K562 (cell line): ENCODE results near the gene FADS6. TPM values are rescaled to one million over a fixed set of nuclear protein-coding genes. Genes with fewer than 3 reads are reported as not detected.

Experiments
- ARID2 ChIP-seq: fragments of 450-650 bp; IDR thresholded peaks from 2 replicates; pipeline ENCODE4 v1.6.1; 2017; ENCODE audit warnings: antibody characterized with exemption, mild to moderate bottlenecking
- DEAF1 ChIP-seq: fragments of 450-650 bp; formaldehyde crosslinking; IDR thresholded peaks from 2 replicates; pipeline ENCODE4 v1.4.0; 2020; ENCODE audit warnings: mild to moderate bottlenecking, moderate library complexity
- EWSR1 ChIP-seq: fragments of 450-650 bp; IDR thresholded peaks from 2 replicates; pipeline ENCODE4 v1.6.1; 2018; ENCODE audit warnings: borderline replicate concordance, mild to moderate bottlenecking, low read depth, moderate library complexity; ENCODE audit not compliant: partially characterized antibody
- FIP1L1 ChIP-seq: fragments of 200-400 bp; formaldehyde crosslinking; IDR thresholded peaks from 2 replicates; pipeline ENCODE4 v1.6.1; 2018; ENCODE audit warnings: mild to moderate bottlenecking, low read depth, low read length; ENCODE audit not compliant: poor library complexity, severe bottlenecking
- GTF2E2 ChIP-seq: fragments of 200-800 bp; sonication (Bioruptor generic); IDR thresholded peaks from 2 replicates; pipeline ENCODE4 v1.6.1; 2016; ENCODE audit warnings: missing genetic modification characterization, missing compliant biosample characterization
- HNRNPLL ChIP-seq: fragments of 200-400 bp; formaldehyde crosslinking; IDR thresholded peaks from 2 replicates; pipeline ENCODE4 v1.6.1; 2017; ENCODE audit warnings: low read length, low read depth, mild to moderate bottlenecking; ENCODE audit not compliant: poor library complexity, severe bottlenecking
- JUN ChIP-seq, 2 experiments: sonication (generic) in 1 of 2; formaldehyde crosslinking in 1 of 2; IDR thresholded peaks; 2 replicates each; pipeline versions ENCODE4 v1.6.1 to v1.8.0; 2012 to 2022; ENCODE audit warnings: borderline replicate concordance in 2 of 2, mild to moderate bottlenecking in 2 of 2, improper control_type of control experiment in 1 of 2, low read depth in 1 of 2, low read length in 1 of 2, missing genetic modification reagents in 1 of 2
- KLF1 ChIP-seq: fragments of 450-650 bp; IDR thresholded peaks from 2 replicates; pipeline ENCODE4 v1.6.1; 2016; ENCODE audit warnings: missing genetic modification characterization, missing compliant biosample characterization
- MTA3 ChIP-seq: fragments of 450-650 bp; formaldehyde crosslinking; IDR thresholded peaks from 2 replicates; pipeline ENCODE4 v1.6.1; 2017; ENCODE audit warnings: mild to moderate bottlenecking, borderline replicate concordance
- POLR3G ChIP-seq: IDR thresholded peaks from 2 replicates; pipeline ENCODE4 v1.6.1; 2011; ENCODE audit not compliant: insufficient read length, insufficient replicate concordance; ENCODE audit errors: extremely low read depth
- SAFB ChIP-seq: fragments of 200-400 bp; formaldehyde crosslinking; IDR thresholded peaks from 2 replicates; pipeline ENCODE4 v1.6.1; 2017; ENCODE audit warnings: low read depth, low read length, borderline replicate concordance
- SAP30 ChIP-seq: fragments of 200-600 bp; sonication (generic); IDR thresholded peaks from 2 replicates; pipeline ENCODE4 v1.6.1; 2012; ENCODE audit warnings: borderline replicate concordance, low read depth, mild to moderate bottlenecking, moderate library complexity, low read length, control low read depth, inconsistent platforms; ENCODE audit not compliant: insufficient read depth, poor library complexity, severe bottlenecking
- SNIP1 ChIP-seq: fragments of 450-650 bp; IDR thresholded peaks from 2 replicates; pipeline ENCODE4 v1.7.1; 2017; ENCODE audit warnings: low read depth, mild to moderate bottlenecking
- TCF3 ChIP-seq: sonication (generic); formaldehyde crosslinking; IDR thresholded peaks from 2 replicates; pipeline ENCODE4 v1.4.0; 2020; ENCODE audit warnings: mild to moderate bottlenecking, missing genetic modification reagents
- WHSC1 ChIP-seq: IDR thresholded peaks from one replicate; pipeline ENCODE4 v1.6.1; 2012; ENCODE audit warnings: low read length, control low read depth, inconsistent platforms
- ZNF780A ChIP-seq: fragments of 250-450 bp; sonication (Bioruptor Pico); IDR thresholded peaks from 2 replicates; pipeline ENCODE4 v1.5.0; 2021; ENCODE audit warnings: mild to moderate bottlenecking
- polyA plus RNA-seq, 8 experiments: library from polyadenylated mRNA; depleted of rRNA in 4 of 8; stranded (reverse) in 5 of 8; unstranded in 3 of 8; fragments of >200 nt; fragmentation: Nextera tagmentation in 2 of 8; fragmentation: Illumina TruSeq in 1 of 8; extraction: Ambion mirVana in 2 of 8; extraction: Trizol in 1 of 8; gene quantifications; 2 replicates each; pipeline versions ENCODE4 v1.2.1 to v1.2.3, GENCODE V29; 2011 to 2014; ENCODE audit warnings: inconsistent platforms in 1 of 8, missing spikeins in 1 of 8
- total RNA-seq, 7 experiments: library from RNA; depleted of rRNA in 6 of 7; stranded (reverse); fragments of >200 nt in 6 of 7; fragmentation: Illumina TruSeq in 2 of 7; extraction: Trizol in 2 of 7; gene quantifications; 2 replicates each; pipeline versions ENCODE4 v1.2.1 to v1.2.3, GENCODE V29; 2011 to 2021; ENCODE audit warnings: low replicate concordance in 1 of 7
- TF ChIP-seq, protein P1 (sequence below): sonication (generic); formaldehyde crosslinking; IDR thresholded peaks from 2 replicates; pipeline ENCODE4 v1.8.0; 2023; ENCODE audit warnings: missing genetic modification reagents, mild to moderate bottlenecking, borderline replicate concordance

FADS6 gene
- total and polyA plus RNA-seq, 9 of the 15 experiments (the other 6 are each of a cell fraction or from before 2014, with no cell fraction given): 0.18 to 0.22 TPM; not detected in 7

GRCh38 chr17:74873037-74873873, 20.2 kb downstream of the FADS6 start (continued):
- TF ChIP-seq WHSC1 (no peak), GTF2E2 (peak; percentile 97), SAP30 (no peak), ZNF780A (CRISPR knock-in tag) (no peak), JUN (IDR thresholded peaks at IDR 0.05; ENCODE audit: borderline replicate concordance, low read depth, low read length) (0 out of 2 replicates have a peak, but pooled peaks have one; percentile 46), JUN (CRISPR knock-in tag; IDR thresholded peaks at IDR 0.05; ENCODE audit: borderline replicate concordance) (no peak), SAFB (no peak), EWSR1 (no peak), MTA3 (peak; percentile 62; the same call in 1 of the 2 replicates), FIP1L1 (no peak), KLF1 (tag) (0 out of 2 replicates have a peak, but pooled peaks have one; percentile 45), POLR3G (no peak), SNIP1 (no peak), TCF3 (CRISPR knock-in tag) (no peak), HNRNPLL (peak; percentile 80), ARID2 (no peak), DEAF1 (CRISPR knock-in tag) (0 out of 2 replicates have a peak, but pooled peaks have one; percentile 19)
- TF ChIP-seq, protein P1, sequence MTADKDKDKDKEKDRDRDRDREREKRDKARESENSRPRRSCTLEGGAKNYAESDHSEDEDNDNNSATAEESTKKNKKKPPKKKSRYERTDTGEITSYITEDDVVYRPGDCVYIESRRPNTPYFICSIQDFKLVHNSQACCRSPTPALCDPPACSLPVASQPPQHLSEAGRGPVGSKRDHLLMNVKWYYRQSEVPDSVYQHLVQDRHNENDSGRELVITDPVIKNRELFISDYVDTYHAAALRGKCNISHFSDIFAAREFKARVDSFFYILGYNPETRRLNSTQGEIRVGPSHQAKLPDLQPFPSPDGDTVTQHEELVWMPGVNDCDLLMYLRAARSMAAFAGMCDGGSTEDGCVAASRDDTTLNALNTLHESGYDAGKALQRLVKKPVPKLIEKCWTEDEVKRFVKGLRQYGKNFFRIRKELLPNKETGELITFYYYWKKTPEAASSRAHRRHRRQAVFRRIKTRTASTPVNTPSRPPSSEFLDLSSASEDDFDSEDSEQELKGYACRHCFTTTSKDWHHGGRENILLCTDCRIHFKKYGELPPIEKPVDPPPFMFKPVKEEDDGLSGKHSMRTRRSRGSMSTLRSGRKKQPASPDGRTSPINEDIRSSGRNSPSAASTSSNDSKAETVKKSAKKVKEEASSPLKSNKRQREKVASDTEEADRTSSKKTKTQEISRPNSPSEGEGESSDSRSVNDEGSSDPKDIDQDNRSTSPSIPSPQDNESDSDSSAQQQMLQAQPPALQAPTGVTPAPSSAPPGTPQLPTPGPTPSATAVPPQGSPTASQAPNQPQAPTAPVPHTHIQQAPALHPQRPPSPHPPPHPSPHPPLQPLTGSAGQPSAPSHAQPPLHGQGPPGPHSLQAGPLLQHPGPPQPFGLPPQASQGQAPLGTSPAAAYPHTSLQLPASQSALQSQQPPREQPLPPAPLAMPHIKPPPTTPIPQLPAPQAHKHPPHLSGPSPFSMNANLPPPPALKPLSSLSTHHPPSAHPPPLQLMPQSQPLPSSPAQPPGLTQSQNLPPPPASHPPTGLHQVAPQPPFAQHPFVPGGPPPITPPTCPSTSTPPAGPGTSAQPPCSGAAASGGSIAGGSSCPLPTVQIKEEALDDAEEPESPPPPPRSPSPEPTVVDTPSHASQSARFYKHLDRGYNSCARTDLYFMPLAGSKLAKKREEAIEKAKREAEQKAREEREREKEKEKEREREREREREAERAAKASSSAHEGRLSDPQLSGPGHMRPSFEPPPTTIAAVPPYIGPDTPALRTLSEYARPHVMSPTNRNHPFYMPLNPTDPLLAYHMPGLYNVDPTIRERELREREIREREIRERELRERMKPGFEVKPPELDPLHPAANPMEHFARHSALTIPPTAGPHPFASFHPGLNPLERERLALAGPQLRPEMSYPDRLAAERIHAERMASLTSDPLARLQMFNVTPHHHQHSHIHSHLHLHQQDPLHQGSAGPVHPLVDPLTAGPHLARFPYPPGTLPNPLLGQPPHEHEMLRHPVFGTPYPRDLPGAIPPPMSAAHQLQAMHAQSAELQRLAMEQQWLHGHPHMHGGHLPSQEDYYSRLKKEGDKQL (CRISPR knock-in tag): no peak
